Progenitor cell of endocrine pancreas (in vitro differentiated cells): Measurements from ENCODE around the gene CHRNB1. TPM values are rescaled to one million over a fixed set of nuclear protein-coding genes. Genes with fewer than 3 reads are reported as not detected.
"Not testable (repeated sequence)": the region's sequence is repeated elsewhere in the genome, so short reads cannot be mapped to it uniquely, and the experiment has no call there.

ENCODE experiments used
- DNase-seq: peaks from one replicate; pipeline ENCODE4 v3.0.0; 2021; ENCODE audit warnings: low spot score; ENCODE audit not compliant: unreplicated experiment
- H3K27ac Mint-ChIP-seq: 2 replicates; pipeline ENCODE4 v1.8.0; 2021; ENCODE audit warnings: mild to moderate bottlenecking, moderate library complexity, mixed read lengths
- H3K27me3 Mint-ChIP-seq: 2 replicates; pipeline ENCODE4 v1.8.0; 2021; ENCODE audit warnings: mixed read lengths
- H3K36me3 Mint-ChIP-seq: 2 replicates; pipeline ENCODE4 v1.8.0; 2022; ENCODE audit warnings: mixed read lengths; ENCODE audit not compliant: insufficient read depth
- H3K4me1 Mint-ChIP-seq: 2 replicates; pipeline ENCODE4 v1.8.0; 2021; ENCODE audit warnings: low read depth, mixed read lengths
- H3K4me3 Mint-ChIP-seq: 2 replicates; pipeline ENCODE4 v1.8.0; 2021; ENCODE audit warnings: low read depth, mild to moderate bottlenecking, moderate library complexity, mixed read lengths
- H3K9me3 Mint-ChIP-seq: 2 replicates; pipeline ENCODE4 v1.8.0; 2021; ENCODE audit warnings: low read depth, mixed read lengths
- CTCF ChIP-seq: fragments of 200-600 bp; sonication (generic); IDR thresholded peaks from one replicate; pipeline ENCODE4 v1.5.0; 2021; ENCODE audit warnings: antibody characterized with exemption, mild to moderate bottlenecking; ENCODE audit not compliant: unreplicated experiment
- total RNA-seq: library from RNA; stranded (reverse); gene quantifications from 2 replicates; pipeline ENCODE4 v1.2.1, GENCODE V29; 2021

CHRNB1 gene
- total RNA-seq, 1 donor from 2014 or later, result 17.2 TPM

- no peaks in the 10 kb centered on the region for H3K27me3 Mint-ChIP-seq
- TF ChIP-seq CTCF, result no peak
- no peak for DNase-seq
- no peaks in the 10 kb centered on the region for H3K36me3 Mint-ChIP-seq
- no peaks in the 10 kb centered on the region for H3K9me3 Mint-ChIP-seq
- no peak overlapping the region for H3K4me3 Mint-ChIP-seq
- no peak overlapping the region for H3K27ac Mint-ChIP-seq
- H3K4me1 Mint-ChIP-seq, result peaks cover 4% of the 10 kb centered on the region
Observed at GRCh38 chr17:7466318-7466638, 21.4 kb downstream of the CHRNB1 start.

GRCh38 chr17:7466639-7467341 lies 21.9 kb downstream of the CHRNB1 start:
- Mint-ChIP-seq H3K27ac (no peak overlapping the region), H3K4me1 (peaks cover 4% of the 10 kb centered on the region), H3K27me3 (no peaks in the 10 kb centered on the region), H3K9me3 (no peaks in the 10 kb centered on the region), H3K36me3 (no peaks in the 10 kb centered on the region), H3K4me3 (no peak overlapping the region)
- no peak for DNase-seq
- TF ChIP-seq CTCF, result no peak

- DNase-seq, result no peak
- H3K4me3 Mint-ChIP-seq, result no peak overlapping the region
- no peak for TF ChIP-seq CTCF
- H3K27me3 Mint-ChIP-seq, result no peaks in the 10 kb centered on the region
- peak overlapping the region; percentile 90 for H3K27ac Mint-ChIP-seq
- peaks cover 4% of the 10 kb centered on the region for H3K4me1 Mint-ChIP-seq
- no peaks in the 10 kb centered on the region for H3K9me3 Mint-ChIP-seq
- H3K36me3 Mint-ChIP-seq, result no peaks in the 10 kb centered on the region
Observed at GRCh38 chr17:7467498-7467897, 22.6 kb downstream of the CHRNB1 start.

GRCh38 chr17:7468290-7468689 lies 23.4 kb downstream of the CHRNB1 start:
- Mint-ChIP-seq H3K27ac (no peak overlapping the region), H3K9me3 (no peaks in the 10 kb centered on the region), H3K27me3 (no peaks in the 10 kb centered on the region), H3K36me3 (no peaks in the 10 kb centered on the region), H3K4me1 (peaks cover 4% of the 10 kb centered on the region), H3K4me3 (no peak overlapping the region)
- no peak for DNase-seq
- TF ChIP-seq CTCF, result no peak

GRCh38 chr17:7468804-7469389 lies 24.0 kb downstream of the CHRNB1 start:
- no peaks in the 10 kb centered on the region for H3K27me3 Mint-ChIP-seq
- no peaks in the 10 kb centered on the region for H3K9me3 Mint-ChIP-seq
- no peak overlapping the region for H3K4me3 Mint-ChIP-seq
- H3K36me3 Mint-ChIP-seq, result no peaks in the 10 kb centered on the region
- TF ChIP-seq CTCF, result no peak
- H3K4me1 Mint-ChIP-seq, result peaks cover 4% of the 10 kb centered on the region
- H3K27ac Mint-ChIP-seq, result peak overlapping the region; percentile 29
- no peak for DNase-seq

GRCh38 chr17:7469843-7470242 lies 25.0 kb downstream of the CHRNB1 start:
- H3K27me3 Mint-ChIP-seq, DNase-seq, H3K9me3 Mint-ChIP-seq, H3K27ac Mint-ChIP-seq, H3K36me3 Mint-ChIP-seq, H3K4me3 Mint-ChIP-seq, H3K4me1 Mint-ChIP-seq: not testable (repeated sequence)

- not testable (repeated sequence) for H3K36me3 Mint-ChIP-seq, H3K27ac Mint-ChIP-seq, H3K27me3 Mint-ChIP-seq, DNase-seq, H3K4me1 Mint-ChIP-seq, H3K9me3 Mint-ChIP-seq, H3K4me3 Mint-ChIP-seq
Observed at GRCh38 chr17:7470457-7470973, 25.7 kb downstream of the CHRNB1 start.
